ENCODE results near the gene CCDC88B. TPM values are rescaled to one million over a fixed set of nuclear protein-coding genes. Genes with fewer than 3 reads are reported as not detected.
"Not testable (repeated sequence)": the region's sequence is repeated elsewhere in the genome, so short reads cannot be mapped to it uniquely, and the experiment has no call there.

Gene CCDC88B
- total and polyA plus RNA-seq, 4 donors = 13.6 to 56.8 (median 43.4) TPM

DNA sequence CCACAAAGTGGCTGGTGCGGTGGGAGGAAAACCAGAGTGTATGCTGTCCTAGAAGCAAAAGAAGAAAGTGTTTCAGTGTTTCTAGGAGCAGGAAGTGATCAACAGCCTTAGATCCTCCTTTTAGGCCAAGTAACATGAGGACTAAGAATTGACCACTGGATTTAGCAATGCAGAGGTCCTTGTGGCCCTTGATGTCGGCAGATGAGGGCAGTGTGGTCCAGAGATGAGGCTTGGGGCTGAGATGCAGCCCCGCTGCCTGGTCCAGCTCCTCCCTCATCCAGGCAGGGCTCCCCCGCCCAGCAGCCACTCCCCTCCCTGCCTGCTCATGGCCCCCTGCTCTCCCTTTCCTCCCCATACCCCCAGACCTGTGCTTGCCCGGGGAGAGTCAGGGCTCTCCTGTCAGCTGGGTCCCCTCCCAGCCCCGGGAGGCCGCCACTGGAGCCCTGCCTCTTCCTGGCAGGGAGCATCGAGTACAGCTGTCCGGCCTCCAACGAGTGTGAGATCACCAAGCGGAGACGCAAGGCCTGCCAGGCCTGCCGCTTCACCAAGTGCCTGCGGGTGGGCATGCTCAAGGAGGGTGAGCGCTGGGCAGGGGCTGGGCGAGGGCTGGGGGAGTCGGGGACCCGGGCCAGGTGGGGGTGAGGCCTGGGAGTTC is 26.4 kb upstream of the CCDC88B start:
- 76 to 85% methylated on average over 18 of the region's 18 CpGs for WGBS, 2 donors
- TF ChIP-seq, protein P1, sequence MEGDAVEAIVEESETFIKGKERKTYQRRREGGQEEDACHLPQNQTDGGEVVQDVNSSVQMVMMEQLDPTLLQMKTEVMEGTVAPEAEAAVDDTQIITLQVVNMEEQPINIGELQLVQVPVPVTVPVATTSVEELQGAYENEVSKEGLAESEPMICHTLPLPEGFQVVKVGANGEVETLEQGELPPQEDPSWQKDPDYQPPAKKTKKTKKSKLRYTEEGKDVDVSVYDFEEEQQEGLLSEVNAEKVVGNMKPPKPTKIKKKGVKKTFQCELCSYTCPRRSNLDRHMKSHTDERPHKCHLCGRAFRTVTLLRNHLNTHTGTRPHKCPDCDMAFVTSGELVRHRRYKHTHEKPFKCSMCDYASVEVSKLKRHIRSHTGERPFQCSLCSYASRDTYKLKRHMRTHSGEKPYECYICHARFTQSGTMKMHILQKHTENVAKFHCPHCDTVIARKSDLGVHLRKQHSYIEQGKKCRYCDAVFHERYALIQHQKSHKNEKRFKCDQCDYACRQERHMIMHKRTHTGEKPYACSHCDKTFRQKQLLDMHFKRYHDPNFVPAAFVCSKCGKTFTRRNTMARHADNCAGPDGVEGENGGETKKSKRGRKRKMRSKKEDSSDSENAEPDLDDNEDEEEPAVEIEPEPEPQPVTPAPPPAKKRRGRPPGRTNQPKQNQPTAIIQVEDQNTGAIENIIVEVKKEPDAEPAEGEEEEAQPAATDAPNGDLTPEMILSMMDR (IDR thresholded peaks at IDR 0.05; ENCODE audit: control extremely low read depth, extremely low read depth) = no peak
- ATAC-seq (ENCODE audit: insufficient read depth, low FRiP score) = no peak
- H3K9me3 ChIP-seq (ENCODE audit: control insufficient read depth in 4 of 4, insufficient read depth in 3 of 4, low read length in 3 of 4) = no peaks in the 10 kb centered on the region
- H3K27ac ChIP-seq (ENCODE audit: low read depth in 1 of 2, low read length in 1 of 2) = peak overlapping the region in 1 of 2 donors; percentile 28
- peaks cover 0 to 23% (median 6%) of the 10 kb centered on the region in 4 donors for H3K36me3 ChIP-seq (ENCODE audit: control insufficient read depth in 4 of 4, insufficient read depth in 4 of 4, low read length in 4 of 4)
- no peaks in the 10 kb centered on the region for H3K27me3 ChIP-seq (ENCODE audit: control insufficient read depth in 3 of 3, insufficient read depth in 3 of 3, low read length in 2 of 3)
- peaks cover 0 to 6% (median 0%) of the 10 kb centered on the region in 5 donors for H3K4me1 ChIP-seq (ENCODE audit: control insufficient read depth in 5 of 5, insufficient read depth in 5 of 5, low read length in 5 of 5)
- peak overlapping the region in 1 of 2 donors; percentile 47 for H3K9ac ChIP-seq (ENCODE audit: insufficient read depth in 1 of 2, low read length in 2 of 2)
- no peak overlapping the region for H3K4me3 ChIP-seq
- no peak for DNase-seq

GRCh38 chr11:64314146-64314804 is 25.7 kb upstream of the CCDC88B start:
- H3K4me3 ChIP-seq = no peak overlapping the region
- no peak for ATAC-seq (ENCODE audit: insufficient read depth, low FRiP score)
- TF ChIP-seq, protein P1 (IDR thresholded peaks at IDR 0.05; ENCODE audit: control extremely low read depth, extremely low read depth) = no peak

DNA sequence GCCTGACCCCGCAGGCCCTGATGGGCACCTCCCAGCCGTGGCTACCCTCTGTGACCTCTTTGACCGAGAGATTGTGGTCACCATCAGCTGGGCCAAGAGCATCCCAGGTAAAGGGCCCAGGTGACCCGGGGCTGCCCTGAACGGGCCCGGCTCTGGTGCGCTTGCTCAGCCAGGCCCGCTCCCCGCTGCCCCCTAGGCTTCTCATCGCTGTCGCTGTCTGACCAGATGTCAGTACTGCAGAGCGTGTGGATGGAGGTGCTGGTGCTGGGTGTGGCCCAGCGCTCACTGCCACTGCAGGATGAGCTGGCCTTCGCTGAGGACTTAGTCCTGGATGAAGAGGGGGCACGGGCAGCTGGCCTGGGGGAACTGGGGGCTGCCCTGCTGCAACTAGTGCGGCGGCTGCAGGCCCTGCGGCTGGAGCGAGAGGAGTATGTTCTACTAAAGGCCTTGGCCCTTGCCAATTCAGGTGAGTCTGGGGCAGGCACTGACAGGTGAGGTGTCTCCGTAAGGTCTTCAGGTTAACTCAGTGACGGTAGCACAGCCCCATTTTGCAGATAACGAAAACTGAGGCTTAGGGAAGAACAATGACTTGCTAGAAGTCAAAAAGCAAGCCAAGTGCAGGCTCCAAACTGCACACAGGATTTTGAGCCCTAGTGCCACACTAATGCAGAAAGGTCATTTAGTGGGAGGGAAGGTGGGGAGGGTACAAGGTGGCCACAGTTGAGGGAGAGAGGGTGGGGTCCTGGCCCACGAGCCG is 25.0 kb upstream of the CCDC88B start:
- no peaks in the 10 kb centered on the region for H3K9me3 ChIP-seq (ENCODE audit: control insufficient read depth in 4 of 4, insufficient read depth in 3 of 4, low read length in 3 of 4)
- ATAC-seq (ENCODE audit: insufficient read depth, low FRiP score) (no peak), DNase-seq (no peak)
- H3K4me1 ChIP-seq (ENCODE audit: control insufficient read depth in 5 of 5, insufficient read depth in 5 of 5, low read length in 5 of 5) = peaks cover 0 to 16% (median 3%) of the 10 kb centered on the region in 5 donors
- no peak overlapping the region for H3K27ac ChIP-seq (ENCODE audit: low read depth in 1 of 2, low read length in 1 of 2)
- TF ChIP-seq, protein P1 (IDR thresholded peaks at IDR 0.05; ENCODE audit: control extremely low read depth, extremely low read depth) = no peak
- H3K27me3 ChIP-seq (ENCODE audit: control insufficient read depth in 3 of 3, insufficient read depth in 3 of 3, low read length in 2 of 3) = no peaks in the 10 kb centered on the region
- 92 to 95% methylated on average over 24 of the region's 24 CpGs for WGBS, 2 donors
- H3K36me3 ChIP-seq (ENCODE audit: control insufficient read depth in 4 of 4, insufficient read depth in 4 of 4, low read length in 4 of 4) = peaks cover 0 to 23% (median 6%) of the 10 kb centered on the region in 4 donors
- H3K9ac ChIP-seq (ENCODE audit: insufficient read depth in 1 of 2, low read length in 2 of 2) = no peak overlapping the region
- H3K4me3 ChIP-seq = no peak overlapping the region

More at GRCh38 chr11:64314146-64314804, 25.7 kb upstream of the CCDC88B start:
- Histone ChIP-seq H3K27ac (ENCODE audit: low read depth in 1 of 2, low read length in 1 of 2) (peak overlapping the region in 1 of 2 donors; percentile 28), H3K9me3 (ENCODE audit: control insufficient read depth in 4 of 4, insufficient read depth in 3 of 4, low read length in 3 of 4) (no peaks in the 10 kb centered on the region), H3K36me3 (ENCODE audit: control insufficient read depth in 4 of 4, insufficient read depth in 4 of 4, low read length in 4 of 4) (peaks cover 0 to 23% (median 6%) of the 10 kb centered on the region in 4 donors), H3K27me3 (ENCODE audit: control insufficient read depth in 3 of 3, insufficient read depth in 3 of 3, low read length in 2 of 3) (no peaks in the 10 kb centered on the region), H3K4me1 (ENCODE audit: control insufficient read depth in 5 of 5, insufficient read depth in 5 of 5, low read length in 5 of 5) (peaks cover 0 to 12% (median 3%) of the 10 kb centered on the region in 5 donors), H3K9ac (ENCODE audit: insufficient read depth in 1 of 2, low read length in 2 of 2) (no peak overlapping the region)
- no peak for DNase-seq
- WGBS, 2 donors = 86 to 87% methylated on average over 10 to 19 of the region's 19 CpGs

GRCh38 chr11:64315667-64316526 is 24.1 kb upstream of the CCDC88B start:
- ATAC-seq (ENCODE audit: insufficient read depth, low FRiP score); H3K4me3 ChIP-seq; H3K27me3 ChIP-seq (ENCODE audit: control insufficient read depth in 3 of 3, insufficient read depth in 3 of 3, low read length in 2 of 3); H3K9me3 ChIP-seq (ENCODE audit: control insufficient read depth in 4 of 4, insufficient read depth in 3 of 4, low read length in 3 of 4); DNase-seq; H3K9ac ChIP-seq (ENCODE audit: insufficient read depth in 1 of 2, low read length in 2 of 2): not testable (repeated sequence)
- peaks cover 0 to 28% (median 6%) of the 10 kb centered on the region in 4 donors for H3K36me3 ChIP-seq (ENCODE audit: control insufficient read depth in 4 of 4, insufficient read depth in 4 of 4, low read length in 4 of 4)
- WGBS, 2 donors = 83 to 92% methylated on average over 24 to 25 of the region's 25 CpGs
- peaks cover 0 to 16% (median 3%) of the 10 kb centered on the region in 5 donors for H3K4me1 ChIP-seq (ENCODE audit: control insufficient read depth in 5 of 5, insufficient read depth in 5 of 5, low read length in 5 of 5)
- peak overlapping the region in 1 of 2 donors; percentile 55 for H3K27ac ChIP-seq (ENCODE audit: low read depth in 1 of 2, low read length in 1 of 2)

All from lung (tissue), 12 donors.